Measurements from ENCODE around the gene HOTAIR. TPM values are rescaled to one million over a fixed set of nuclear protein-coding genes. Genes with fewer than 3 reads are reported as not detected.

Gene HOTAIR
- polyA plus RNA-seq, 1 donor from 2014 or later: not detected

GRCh38 chr12:53932915-53933314 lies 41.8 kb downstream of the HOTAIR start:
- no peaks in the 10 kb centered on the region for H3K9me2 ChIP-seq (ENCODE audit: insufficient read depth, low read length)

DNA sequence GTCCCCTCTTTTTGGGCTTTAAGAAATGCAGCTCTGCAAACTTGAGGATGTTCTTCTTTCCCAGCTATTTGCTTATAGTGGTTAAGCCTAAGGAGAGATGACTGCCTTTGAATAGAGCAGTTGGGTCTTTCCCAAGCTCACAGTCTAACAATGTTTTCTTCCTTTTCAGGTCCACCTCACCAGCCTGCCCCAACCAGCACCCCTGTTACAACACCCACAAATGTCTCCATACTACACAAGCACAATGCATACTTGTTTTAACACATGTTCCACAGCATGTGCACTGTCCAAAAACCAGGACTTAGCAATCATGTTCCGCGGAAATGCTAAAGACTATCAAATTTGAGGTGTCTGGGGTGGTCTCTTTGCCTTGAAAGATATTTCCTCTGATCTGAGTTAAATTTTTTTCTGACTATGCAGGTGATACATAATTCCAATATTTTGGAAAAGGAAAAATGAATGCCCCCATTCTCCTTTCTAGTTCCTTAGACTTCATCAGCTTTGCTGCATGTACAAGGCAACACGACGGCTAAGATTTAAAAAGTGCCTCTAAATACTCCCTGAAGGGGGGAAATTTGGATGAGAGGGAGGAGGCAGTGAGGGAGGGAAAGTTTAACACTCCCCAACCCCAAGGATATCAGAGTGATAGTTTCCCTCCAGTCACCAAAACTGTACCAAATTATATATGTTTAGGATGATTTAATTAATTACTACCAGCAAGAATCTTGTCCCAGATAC lies 42.7 kb downstream of the HOTAIR start:
- Histone ChIP-seq H3K36me3 (ENCODE audit: insufficient read depth, low read length) (no peaks in the 10 kb centered on the region), H3K9ac (ENCODE audit: low read length) (no peak overlapping the region), H3F3A (ENCODE audit: insufficient read depth, low read length, poor library complexity, severe bottlenecking) (no peaks in the 10 kb centered on the region), H3K9me3 (ENCODE audit: low read length) (no peaks in the 10 kb centered on the region), H2AFZ (ENCODE audit: low read depth, low read length) (no peak overlapping the region), H4K20me1 (ENCODE audit: insufficient read depth) (no peaks in the 10 kb centered on the region), H3K9me2 (ENCODE audit: insufficient read depth, low read length) (no peaks in the 10 kb centered on the region), H3K4me2 (ENCODE audit: low read length) (no peak overlapping the region), H3K4me3 (ENCODE audit: low read length) (no peak overlapping the region), H3K27me3 (ENCODE audit: insufficient read depth, low read depth, low read length) (peaks cover 100% of the 10 kb centered on the region), H3K79me2 (replicated peaks; ENCODE audit: insufficient read depth, low read length) (no peaks in the 10 kb centered on the region), H3K27ac (ENCODE audit: low read length) (no peak overlapping the region)
- TF ChIP-seq SMC3 (conservative IDR thresholded peaks at IDR 0.05; ENCODE audit: poor library complexity): no peak
- TF ChIP-seq, protein P1, sequence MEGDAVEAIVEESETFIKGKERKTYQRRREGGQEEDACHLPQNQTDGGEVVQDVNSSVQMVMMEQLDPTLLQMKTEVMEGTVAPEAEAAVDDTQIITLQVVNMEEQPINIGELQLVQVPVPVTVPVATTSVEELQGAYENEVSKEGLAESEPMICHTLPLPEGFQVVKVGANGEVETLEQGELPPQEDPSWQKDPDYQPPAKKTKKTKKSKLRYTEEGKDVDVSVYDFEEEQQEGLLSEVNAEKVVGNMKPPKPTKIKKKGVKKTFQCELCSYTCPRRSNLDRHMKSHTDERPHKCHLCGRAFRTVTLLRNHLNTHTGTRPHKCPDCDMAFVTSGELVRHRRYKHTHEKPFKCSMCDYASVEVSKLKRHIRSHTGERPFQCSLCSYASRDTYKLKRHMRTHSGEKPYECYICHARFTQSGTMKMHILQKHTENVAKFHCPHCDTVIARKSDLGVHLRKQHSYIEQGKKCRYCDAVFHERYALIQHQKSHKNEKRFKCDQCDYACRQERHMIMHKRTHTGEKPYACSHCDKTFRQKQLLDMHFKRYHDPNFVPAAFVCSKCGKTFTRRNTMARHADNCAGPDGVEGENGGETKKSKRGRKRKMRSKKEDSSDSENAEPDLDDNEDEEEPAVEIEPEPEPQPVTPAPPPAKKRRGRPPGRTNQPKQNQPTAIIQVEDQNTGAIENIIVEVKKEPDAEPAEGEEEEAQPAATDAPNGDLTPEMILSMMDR (IDR thresholded peaks at IDR 0.05; ENCODE audit: poor library complexity, severe bottlenecking): no peak
- no peak for TF ChIP-seq REST (IDR thresholded peaks at IDR 0.05; ENCODE audit: borderline replicate concordance)
- no peak for TF ChIP-seq EZH2 (IDR thresholded peaks at IDR 0.05; ENCODE audit: borderline replicate concordance, insufficient read depth, low read length, poor library complexity, severe bottlenecking)
- no peak for TF ChIP-seq MXI1 (conservative IDR thresholded peaks at IDR 0.05; ENCODE audit: poor library complexity, severe bottlenecking)
- TF ChIP-seq TAF1 (IDR thresholded peaks at IDR 0.05; ENCODE audit: low read depth): no peak
- no peak for TF ChIP-seq RAD21 (conservative IDR thresholded peaks at IDR 0.05)
- TF ChIP-seq EP300 (conservative IDR thresholded peaks at IDR 0.05; ENCODE audit: poor library complexity, severe bottlenecking): no peak
- no peak for TF ChIP-seq POLR2AphosphoS5 (IDR thresholded peaks at IDR 0.05)

More at GRCh38 chr12:53932915-53933314, 41.8 kb downstream of the HOTAIR start:
- Histone ChIP-seq H4K20me1 (ENCODE audit: insufficient read depth) (no peaks in the 10 kb centered on the region), H3K9ac (ENCODE audit: low read length) (no peak overlapping the region), H3K27ac (ENCODE audit: low read length) (no peak overlapping the region), H3K27me3 (ENCODE audit: insufficient read depth, low read depth, low read length) (peaks cover 100% of the 10 kb centered on the region), H3K4me3 (ENCODE audit: low read length) (no peak overlapping the region), H3K79me2 (replicated peaks; ENCODE audit: insufficient read depth, low read length) (no peaks in the 10 kb centered on the region), H3K9me3 (ENCODE audit: low read length) (no peaks in the 10 kb centered on the region), H2AFZ (ENCODE audit: low read depth, low read length) (no peak overlapping the region), H3K4me2 (ENCODE audit: low read length) (no peak overlapping the region), H3F3A (ENCODE audit: insufficient read depth, low read length, poor library complexity, severe bottlenecking) (no peaks in the 10 kb centered on the region), H3K36me3 (ENCODE audit: insufficient read depth, low read length) (no peaks in the 10 kb centered on the region)
- no peak for TF ChIP-seq EZH2 (IDR thresholded peaks at IDR 0.05; ENCODE audit: borderline replicate concordance, insufficient read depth, low read length, poor library complexity, severe bottlenecking)
- no peak for TF ChIP-seq RAD21 (conservative IDR thresholded peaks at IDR 0.05)
- no peak for TF ChIP-seq SMC3 (conservative IDR thresholded peaks at IDR 0.05; ENCODE audit: poor library complexity)
